ENCODE data around the gene MAPK13. TPM values are rescaled to one million over a fixed set of nuclear protein-coding genes. Genes with fewer than 3 reads are reported as not detected.

MAPK13 gene
- total RNA-seq, 2 donors from 2014 or later, result 34.6 to 53.5 TPM

DNA sequence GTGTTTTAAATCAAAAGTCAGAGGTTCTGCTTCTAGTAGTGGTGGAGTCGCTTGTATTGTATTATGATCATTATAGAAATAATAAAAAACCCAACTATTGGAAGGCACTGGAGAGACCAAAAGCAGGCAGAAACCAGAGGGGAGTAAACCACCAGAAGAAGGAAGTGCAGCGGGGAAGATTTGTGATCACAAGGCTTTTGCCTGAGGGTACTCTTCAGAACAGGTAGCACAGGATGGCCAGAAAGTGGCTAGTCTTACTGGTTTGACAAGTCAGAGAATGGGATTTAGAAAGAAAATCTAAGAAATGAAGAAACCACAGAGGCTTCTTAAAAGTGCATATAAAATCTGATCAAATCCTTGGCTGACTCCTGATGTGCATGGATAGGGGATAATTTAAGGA lies 24.0 kb downstream of the MAPK13 start:
- Histone ChIP-seq H3K36me3 (no peaks in the 10 kb centered on the region), H3K27ac (no peak overlapping the region), H3K9me3 (no peaks in the 10 kb centered on the region), H3K4me1 (replicated peaks) (no peaks in the 10 kb centered on the region), H3K4me3 (no peak overlapping the region), H3K27me3 (replicated peaks; ENCODE audit: insufficient read depth) (no peaks in the 10 kb centered on the region)
- intact Hi-C loops (cut with DNase I), result no loop called here
- no peak for TF ChIP-seq POLR2AphosphoS5 (IDR thresholded peaks at IDR 0.05)
- TF ChIP-seq CTCF (IDR thresholded peaks at IDR 0.05), result no peak
- no peak for TF ChIP-seq POLR2A (IDR thresholded peaks at IDR 0.05)
- 51% methylated on average over 2 of the region's 2 CpGs for WGBS
- peak; percentile 41 for DNase-seq (ENCODE audit: low spot score)

GRCh38 chr6:36155662-36156061 lies 25.3 kb downstream of the MAPK13 start:
- intact Hi-C loops (cut with DNase I), result no loop called here
- Histone ChIP-seq H3K4me3 (no peak overlapping the region), H3K36me3 (no peaks in the 10 kb centered on the region), H3K27me3 (replicated peaks; ENCODE audit: insufficient read depth) (no peaks in the 10 kb centered on the region), H3K27ac (no peak overlapping the region), H3K9me3 (no peaks in the 10 kb centered on the region), H3K4me1 (replicated peaks) (no peaks in the 10 kb centered on the region)
- TF ChIP-seq POLR2A (IDR thresholded peaks at IDR 0.05) (no peak), CTCF (IDR thresholded peaks at IDR 0.05) (no peak), POLR2AphosphoS5 (IDR thresholded peaks at IDR 0.05) (no peak)
- 92% methylated on average over 2 of the region's 2 CpGs for WGBS
- no peak for DNase-seq (ENCODE audit: low spot score)

DNA sequence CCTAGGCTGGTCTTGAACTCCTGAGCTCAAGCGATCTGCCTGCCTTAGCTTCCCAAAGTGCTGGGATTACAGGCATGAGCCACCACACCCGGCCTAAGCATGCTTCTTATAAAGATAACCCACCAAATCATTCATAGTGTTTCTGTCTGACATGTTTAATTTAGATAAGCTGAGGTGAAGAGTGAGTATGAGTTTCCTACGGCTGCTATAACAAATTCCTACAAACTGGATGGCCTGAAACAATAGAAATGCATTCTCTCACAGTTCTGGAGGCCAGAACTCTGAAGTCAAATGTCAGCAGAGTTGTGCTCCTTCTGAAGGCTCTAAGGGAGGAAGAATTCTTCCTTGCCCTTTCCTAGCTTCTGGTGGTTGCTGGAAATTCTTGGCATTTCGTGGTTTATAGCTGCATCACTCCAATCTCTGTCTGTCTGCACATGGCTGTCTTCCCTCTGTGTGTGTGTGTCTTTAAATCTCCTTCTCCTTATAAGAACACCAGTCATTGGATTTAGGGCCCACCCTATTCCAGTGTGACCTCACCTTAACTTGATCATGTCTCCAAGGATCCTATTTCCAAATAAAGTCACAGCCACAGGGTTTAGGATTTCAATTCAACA lies 29.9 kb downstream of the MAPK13 start:
- H3K27ac ChIP-seq, result no peak overlapping the region
- no peaks in the 10 kb centered on the region for H3K4me1 ChIP-seq (replicated peaks)
- no peaks in the 10 kb centered on the region for H3K9me3 ChIP-seq
- TF ChIP-seq CTCF (IDR thresholded peaks at IDR 0.05) (no peak), POLR2A (IDR thresholded peaks at IDR 0.05) (no peak), POLR2AphosphoS5 (IDR thresholded peaks at IDR 0.05) (no peak)
- WGBS, result 93% methylated on average over 4 of the region's 4 CpGs
- intact Hi-C loops (cut with DNase I), result no loop called here
- no peak overlapping the region for H3K4me3 ChIP-seq
- DNase-seq (ENCODE audit: low spot score), result no peak
- H3K27me3 ChIP-seq (replicated peaks; ENCODE audit: insufficient read depth), result no peaks in the 10 kb centered on the region
- H3K36me3 ChIP-seq, result no peaks in the 10 kb centered on the region

- Histone ChIP-seq H3K27me3 (replicated peaks; ENCODE audit: insufficient read depth) (no peaks in the 10 kb centered on the region), H3K4me1 (replicated peaks) (no peaks in the 10 kb centered on the region), H3K4me3 (no peak overlapping the region), H3K27ac (no peak overlapping the region), H3K9me3 (no peaks in the 10 kb centered on the region), H3K36me3 (no peaks in the 10 kb centered on the region)
- DNase-seq (ENCODE audit: low spot score), result no peak
- WGBS, result 93% methylated on average over 2 of the region's 2 CpGs
- intact Hi-C loops (cut with DNase I), result no loop called here
- TF ChIP-seq CTCF (IDR thresholded peaks at IDR 0.05) (no peak), POLR2AphosphoS5 (IDR thresholded peaks at IDR 0.05) (no peak), POLR2A (IDR thresholded peaks at IDR 0.05) (no peak)
Observed at GRCh38 chr6:36169023-36170007, 39.0 kb downstream of the MAPK13 start.

Measured in prostate gland (tissue), 2 donors.